Transverse colon (tissue), 4 donors: Measurements from ENCODE around the gene IGSF21. TPM values are rescaled to one million over a fixed set of nuclear protein-coding genes. Genes with fewer than 3 reads are reported as not detected.

Experiments
- DNase-seq: peaks from one replicate; pipeline ENCODE4 v3.0.0-alpha.2; 2019
- H3K27ac ChIP-seq, 4 donors: fragments of 200-600 bp; sonication (generic); 2 replicates each; pipeline ENCODE4 v1.5.1; 2016 to 2018; ENCODE audit warnings: inconsistent platforms in 4 of 4
- H3K27me3 ChIP-seq: fragments of 200-600 bp; sonication (generic); 2 replicates; pipeline ENCODE4 v1.5.1; 2017; ENCODE audit warnings: inconsistent platforms
- H3K36me3 ChIP-seq, 4 donors: fragments of 200-600 bp; sonication (generic); 2 replicates each; pipeline ENCODE4 v1.5.1; 2017 to 2019; ENCODE audit warnings: inconsistent platforms in 4 of 4
- H3K4me1 ChIP-seq, 4 donors: fragments of 200-600 bp; sonication (generic); 2 replicates each; pipeline ENCODE4 v1.5.1; 2017 to 2020; ENCODE audit warnings: inconsistent platforms in 4 of 4
- H3K4me3 ChIP-seq, 4 donors: fragments of 200-600 bp; sonication (generic); 1 replicate in 1 of 4; 2 replicates in 3 of 4; pipeline versions ENCODE4 v1.5.1 to v1.6.1; 2017 to 2019; ENCODE audit warnings: inconsistent platforms in 4 of 4
- H3K9me3 ChIP-seq, 2 donors: fragments of 200-600 bp; sonication (generic); 2 replicates each; pipeline ENCODE4 v1.5.1; 2017 to 2019; ENCODE audit warnings: inconsistent platforms in 2 of 2
- CTCF ChIP-seq, 5 experiments: fragments of 200-600 bp in 3 of 5; fragments of 450-650 bp in 2 of 5; sonication (generic) in 3 of 5; IDR thresholded peaks; 1 replicate in 2 of 5; 2 replicates in 3 of 5; pipeline ENCODE4 v1.5.1; 2016 to 2017; ENCODE audit warnings: antibody characterized with exemption in 5 of 5, inconsistent platforms in 3 of 5, mild to moderate bottlenecking in 2 of 5, moderate library complexity in 1 of 5
- EP300 ChIP-seq: sonication (generic); formaldehyde crosslinking; IDR thresholded peaks from one replicate; pipeline ENCODE4 v1.6.1; 2017; ENCODE audit warnings: antibody characterized with exemption, low read depth
- POLR2A ChIP-seq: fragments of 450-650 bp; IDR thresholded peaks from one replicate; pipeline ENCODE4 v1.6.1; 2016; ENCODE audit warnings: antibody characterized with exemption, mild to moderate bottlenecking, moderate library complexity
- POLR2AphosphoS5 ChIP-seq, 3 donors: sonication (generic); formaldehyde crosslinking; IDR thresholded peaks; one replicate each; pipeline ENCODE4 v1.6.1; 2016; ENCODE audit warnings: antibody characterized with exemption in 3 of 3
- WGBS, 2 donors: methylation state at CpG; one replicate each; pipeline ENCODE4 v1.1.5; 2018; ENCODE audit warnings: low coverage in 1 of 2; 5-methylcytosine and 5-hydroxymethylcytosine counted together
- in situ Hi-C, 4 donors: fragments of 200-750 bp; cut with MboI; loops; one replicate each; pipeline versions ENCODE4 v1.15.0 to v1.15.1; 2017; ENCODE audit warnings: low sequenced_read_pairs in 3 of 4, low pct_ligation_motif_present in 1 of 4, low pct_unique_long_range_greater_than_20kb in 1 of 4
- intact Hi-C: fragments of 100-400 bp; cut with DNase I; formaldehyde crosslinking; loops from one replicate; pipeline ENCODE4 v1.15.1; 2023; ENCODE audit warnings: low total_unique reads
- total RNA-seq, 4 donors: library from RNA; depleted of rRNA; stranded (reverse); fragments of >200 nt; gene quantifications; one replicate each; pipeline ENCODE4 v1.1.0, GENCODE V29; 2016

Gene IGSF21
- total RNA-seq, 4 donors from 2014 or later = 1.1 to 6.8 (median 1.6) TPM; not detected in 1

GRCh38 chr1:18271336-18271735, 163.7 kb downstream of the IGSF21 start:
- Histone ChIP-seq H3K36me3 (no peaks in the 10 kb centered on the region), H3K9me3 (no peaks in the 10 kb centered on the region), H3K27me3 (no peaks in the 10 kb centered on the region), H3K4me3 (no peak overlapping the region), H3K4me1 (no peaks in the 10 kb centered on the region), H3K27ac (no peak overlapping the region)
- intact Hi-C loops (no loop called here), in situ Hi-C loops (no loop called here)
- DNase-seq = no peak
- TF ChIP-seq EP300 (no peak), POLR2A (no peak), CTCF (IDR thresholded peaks at IDR 0.05) (no peak), POLR2AphosphoS5 (IDR thresholded peaks at IDR 0.05) (no peak)
- WGBS, 2 donors = 84% methylated on average over 2 of the region's 2 CpGs; no CpG with 5 or more reads in 1 of the 2 donors

GRCh38 chr1:18278946-18279345, 171.3 kb downstream of the IGSF21 start:
- 49 to 57% methylated on average over 4 to 5 of the region's 5 CpGs for WGBS, 2 donors
- peaks cover 19% of the 10 kb centered on the region for H3K27me3 ChIP-seq

GRCh38 chr1:18279351-18280074, 171.9 kb downstream of the IGSF21 start:
- WGBS, 2 donors = 60% methylated on average over 14 of the region's 15 CpGs; no CpG with 5 or more reads in 1 of the 2 donors

More at GRCh38 chr1:18278946-18279345, 171.3 kb downstream of the IGSF21 start:
- DNase-seq = no peak
- H3K36me3 ChIP-seq = no peaks in the 10 kb centered on the region
- intact Hi-C loops = no loop called here
- no peak overlapping the region for H3K27ac ChIP-seq
- H3K4me3 ChIP-seq = no peak overlapping the region
- no peak for TF ChIP-seq CTCF (IDR thresholded peaks at IDR 0.05)
- TF ChIP-seq POLR2A = no peak
- no peak for TF ChIP-seq EP300
- no peak for TF ChIP-seq POLR2AphosphoS5 (IDR thresholded peaks at IDR 0.05)
- in situ Hi-C loops = no loop called here
- no peaks in the 10 kb centered on the region for H3K9me3 ChIP-seq
- H3K4me1 ChIP-seq = no peaks in the 10 kb centered on the region

GRCh38 chr1:18280956-18281355, 173.4 kb downstream of the IGSF21 start:
- TF ChIP-seq POLR2A = no peak
- TF ChIP-seq POLR2AphosphoS5 (IDR thresholded peaks at IDR 0.05) = no peak
- no peak for TF ChIP-seq EP300
- TF ChIP-seq CTCF (IDR thresholded peaks at IDR 0.05) = no peak
- no peak for DNase-seq
- in situ Hi-C loops (no loop called here), intact Hi-C loops (no loop called here)
- no peaks in the 10 kb centered on the region for H3K9me3 ChIP-seq
- H3K27ac ChIP-seq = no peak overlapping the region
- no peaks in the 10 kb centered on the region for H3K36me3 ChIP-seq
- WGBS, 2 donors = 66 to 71% methylated on average over 4 to 5 of the region's 5 CpGs
- no peak overlapping the region for H3K4me3 ChIP-seq
- H3K27me3 ChIP-seq = peaks cover 34% of the 10 kb centered on the region
- no peaks in the 10 kb centered on the region for H3K4me1 ChIP-seq

More at GRCh38 chr1:18279351-18280074, 171.9 kb downstream of the IGSF21 start:
- Histone ChIP-seq H3K36me3 (no peaks in the 10 kb centered on the region), H3K27ac (no peak overlapping the region), H3K4me3 (no peak overlapping the region), H3K4me1 (no peaks in the 10 kb centered on the region), H3K9me3 (no peaks in the 10 kb centered on the region), H3K27me3 (peaks cover 23% of the 10 kb centered on the region)
- TF ChIP-seq CTCF (IDR thresholded peaks at IDR 0.05) (no peak), EP300 (no peak)
- in situ Hi-C loops (no loop called here), intact Hi-C loops (no loop called here)
- no peak for DNase-seq
